ENCODE results near the gene GAL3ST2.

- TF ChIP-seq, protein P1, sequence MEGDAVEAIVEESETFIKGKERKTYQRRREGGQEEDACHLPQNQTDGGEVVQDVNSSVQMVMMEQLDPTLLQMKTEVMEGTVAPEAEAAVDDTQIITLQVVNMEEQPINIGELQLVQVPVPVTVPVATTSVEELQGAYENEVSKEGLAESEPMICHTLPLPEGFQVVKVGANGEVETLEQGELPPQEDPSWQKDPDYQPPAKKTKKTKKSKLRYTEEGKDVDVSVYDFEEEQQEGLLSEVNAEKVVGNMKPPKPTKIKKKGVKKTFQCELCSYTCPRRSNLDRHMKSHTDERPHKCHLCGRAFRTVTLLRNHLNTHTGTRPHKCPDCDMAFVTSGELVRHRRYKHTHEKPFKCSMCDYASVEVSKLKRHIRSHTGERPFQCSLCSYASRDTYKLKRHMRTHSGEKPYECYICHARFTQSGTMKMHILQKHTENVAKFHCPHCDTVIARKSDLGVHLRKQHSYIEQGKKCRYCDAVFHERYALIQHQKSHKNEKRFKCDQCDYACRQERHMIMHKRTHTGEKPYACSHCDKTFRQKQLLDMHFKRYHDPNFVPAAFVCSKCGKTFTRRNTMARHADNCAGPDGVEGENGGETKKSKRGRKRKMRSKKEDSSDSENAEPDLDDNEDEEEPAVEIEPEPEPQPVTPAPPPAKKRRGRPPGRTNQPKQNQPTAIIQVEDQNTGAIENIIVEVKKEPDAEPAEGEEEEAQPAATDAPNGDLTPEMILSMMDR (conservative IDR thresholded peaks at IDR 0.05; ENCODE audit: low read length) = no peak
- TF ChIP-seq EZH2phosphoT487 (IDR thresholded peaks at IDR 0.05; ENCODE audit: borderline replicate concordance, low read depth, low read length) = no peak
Observed at GRCh38 chr2:241751776-241752175, 24.8 kb upstream of the GAL3ST2 start.
